GM19328 (cell line): ENCODE data around the gene IL17RA.

ENCODE experiments used
- ATAC-seq: cut with Tn5 transposase; IDR thresholded peaks from one replicate; pipeline ENCODE4 v1.9.1; 2021; ENCODE audit warnings: mild to moderate bottlenecking, moderate library complexity; ENCODE audit not compliant: unreplicated experiment

IL17RA gene

GRCh38 chr22:17105143-17106129, 20.6 kb downstream of the IL17RA start:
- ATAC-seq = no peak

- no peak for ATAC-seq
These were observed 21.5 kb downstream of the IL17RA start for GRCh38 chr22:17106161-17106784.

GRCh38 chr22:17106785-17107546, 22.2 kb downstream of the IL17RA start:
- ATAC-seq = no peak

GRCh38 chr22:17107547-17107810, 22.7 kb downstream of the IL17RA start:
- no peak for ATAC-seq

- no peak for ATAC-seq
These were observed 23.7 kb downstream of the IL17RA start for GRCh38 chr22:17108256-17109112.

GRCh38 chr22:17109113-17109865, 24.5 kb downstream of the IL17RA start:
- ATAC-seq = no peak

- no peak for ATAC-seq
These were observed 25.2 kb downstream of the IL17RA start for GRCh38 chr22:17109976-17110375.

GRCh38 chr22:17110791-17111550, 26.2 kb downstream of the IL17RA start:
- no peak for ATAC-seq

- ATAC-seq = no peak
These were observed 27.8 kb downstream of the IL17RA start for GRCh38 chr22:17112491-17113042.

GRCh38 chr22:17113600-17113999, 28.8 kb downstream of the IL17RA start:
- no peak for ATAC-seq

GRCh38 chr22:17114173-17114897, 29.5 kb downstream of the IL17RA start:
- no peak for ATAC-seq

- no peak for ATAC-seq
These were observed 30.1 kb downstream of the IL17RA start for GRCh38 chr22:17114898-17115235.

- ATAC-seq = no peak
These were observed 30.4 kb downstream of the IL17RA start for GRCh38 chr22:17115236-17115635.

- ATAC-seq = no peak
These were observed 31.3 kb downstream of the IL17RA start for GRCh38 chr22:17115945-17116565.

GRCh38 chr22:17116572-17117330, 32.0 kb downstream of the IL17RA start:
- ATAC-seq = no peak

GRCh38 chr22:17117400-17117799, 32.6 kb downstream of the IL17RA start:
- no peak for ATAC-seq

GRCh38 chr22:17117890-17118289, 33.1 kb downstream of the IL17RA start:
- no peak for ATAC-seq
